Astrocyte of the spinal cord (primary cell): Measurements from ENCODE around the gene PCSK5.
"Not testable (repeated sequence)": the region's sequence is repeated elsewhere in the genome, so short reads cannot be mapped to it uniquely, and the experiment has no call there.

Experiments used
- DNase-seq: peaks from one replicate; pipeline ENCODE4 v3.0.0; 2011; ENCODE audit warnings: low read depth, low spot score
- H3K4me3 ChIP-seq: 2 replicates; pipeline ENCODE4 v1.5.1; 2011; ENCODE audit warnings: low read depth, mild to moderate bottlenecking, low read length, moderate library complexity
- CTCF ChIP-seq: IDR thresholded peaks from 2 replicates; pipeline ENCODE4 v1.5.1; 2012; ENCODE audit warnings: low read depth, mild to moderate bottlenecking, low read length, inconsistent platforms
- in situ Hi-C: cut with HindIII; loops from 2 replicates; pipeline ENCODE4 v1.10.0; 2017; ENCODE audit warnings: low sequenced_read_pairs

The PCSK5 gene

GRCh38 chr9:75852746-75853145, 37.7 kb upstream of the PCSK5 start:
- in situ Hi-C loops: no loop called here
- no peak for DNase-seq
- H3K4me3 ChIP-seq: no peak overlapping the region
- no peak for TF ChIP-seq CTCF

DNA sequence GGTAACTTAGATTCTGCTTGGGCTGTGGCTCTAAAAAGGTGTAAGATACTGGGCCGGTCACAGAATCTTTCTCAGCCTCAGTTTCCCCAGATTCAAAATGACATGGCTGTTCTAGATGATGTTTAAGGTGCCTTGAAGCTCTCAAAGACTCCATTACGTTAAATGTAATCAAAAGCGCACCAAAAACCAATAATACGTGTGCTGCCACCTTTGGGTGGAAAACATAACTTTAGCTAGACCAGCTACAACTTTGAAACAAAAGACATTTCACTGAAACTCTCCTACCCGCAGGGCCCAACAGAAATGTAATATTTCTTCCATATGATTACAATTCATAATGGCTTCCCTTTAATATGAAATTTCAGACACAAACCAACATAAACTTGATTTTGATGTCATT, 35.0 kb upstream of the PCSK5 start:
- peak; percentile 57 for TF ChIP-seq CTCF
- DNase-seq: peak; percentile 43
- in situ Hi-C loops: no loop called here
- no peak overlapping the region for H3K4me3 ChIP-seq

DNA sequence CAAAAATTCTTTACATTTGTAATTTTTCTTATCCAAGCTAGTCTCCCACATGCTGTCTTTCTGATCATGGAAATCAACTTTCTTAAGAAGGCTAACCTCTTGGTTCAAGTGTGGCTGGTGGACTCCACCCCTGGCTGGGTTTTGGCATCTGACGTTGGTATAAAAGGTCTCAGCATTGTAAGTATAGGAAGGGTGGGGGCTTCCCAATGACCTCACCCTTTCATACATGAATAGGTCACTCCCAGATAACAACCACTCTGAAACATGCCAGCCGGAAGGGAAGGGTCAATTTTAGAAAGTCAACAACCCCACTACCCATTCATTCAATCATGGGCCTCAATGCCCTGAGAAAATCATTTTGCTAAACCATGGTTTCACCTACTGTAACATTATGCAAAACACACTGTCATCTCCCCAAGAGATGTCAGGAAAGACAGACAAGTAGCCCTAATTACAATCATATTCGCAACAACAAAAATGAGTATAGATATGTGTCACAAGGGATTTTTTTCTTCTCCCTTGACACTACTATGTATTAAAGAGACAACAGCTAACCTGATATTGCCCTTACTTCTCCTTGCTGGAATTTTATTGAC, 31.9 kb upstream of the PCSK5 start:
- in situ Hi-C loops: no loop called here
- H3K4me3 ChIP-seq: no peak overlapping the region
- DNase-seq: no peak
- no peak for TF ChIP-seq CTCF

- in situ Hi-C loops: no loop called here
- TF ChIP-seq CTCF: no peak
- H3K4me3 ChIP-seq: no peak overlapping the region
- DNase-seq: no peak
Observed at GRCh38 chr9:75864266-75864665, 26.2 kb upstream of the PCSK5 start.

GRCh38 chr9:75866273-75866871, 24.1 kb upstream of the PCSK5 start:
- peak; percentile 70 for DNase-seq
- H3K4me3 ChIP-seq: no peak overlapping the region

GRCh38 chr9:75868526-75868925, 21.9 kb upstream of the PCSK5 start:
- in situ Hi-C loops, DNase-seq, H3K4me3 ChIP-seq: not testable (repeated sequence)

More at GRCh38 chr9:75866273-75866871, 24.1 kb upstream of the PCSK5 start:
- TF ChIP-seq CTCF: peak; percentile 74
- in situ Hi-C loops: no loop called here

DNA sequence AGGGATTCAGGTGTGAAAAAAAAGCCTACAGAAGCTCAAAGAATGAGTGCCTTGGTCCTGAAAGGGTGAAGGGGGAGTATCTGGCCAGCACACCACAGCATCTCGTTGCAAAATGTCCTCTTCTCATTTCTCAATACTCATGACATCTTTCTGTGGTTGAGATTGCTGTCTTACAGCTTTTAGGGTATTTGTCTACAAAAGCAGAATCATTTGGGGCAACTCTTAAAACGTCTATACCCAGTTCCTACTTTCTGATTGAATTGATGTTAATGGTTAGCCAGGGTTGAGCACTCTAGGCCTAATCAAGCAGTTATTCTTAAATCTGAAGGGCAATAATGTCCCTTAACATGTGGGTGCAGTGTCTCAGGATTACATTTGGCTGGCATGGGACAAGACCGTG, 21.2 kb upstream of the PCSK5 start:
- in situ Hi-C loops: no loop called here
- TF ChIP-seq CTCF: no peak
- no peak for DNase-seq
- no peak overlapping the region for H3K4me3 ChIP-seq
